Hematopoietic multipotent progenitor cell treated with erythropoietin and hydrocortisone succinate and interleukin-3 and kit ligand, for 15 days (in vitro differentiated cells): Measurements from ENCODE around the gene GAPVD1.
A peak's percentile ranks its signal among the peaks of the same experiment; 100 is the strongest.
"Not testable (repeated sequence)": the region's sequence is repeated elsewhere in the genome, so short reads cannot be mapped to it uniquely, and the experiment has no call there.

ENCODE experiments used
- DNase-seq: peaks from one replicate; pipeline ENCODE4 v3.0.0-alpha.2; 2015; ENCODE audit warnings: low spot score

GAPVD1 gene

GRCh38 chr9:125304273-125304672, 42.6 kb downstream of the GAPVD1 start:
- no peak for DNase-seq

- DNase-seq, result no peak
Measured at GRCh38 chr9:125312411-125312810, 50.8 kb downstream of the GAPVD1 start.

- DNase-seq, result not testable (repeated sequence)
Measured at GRCh38 chr9:125316359-125316758, 54.7 kb downstream of the GAPVD1 start.

- DNase-seq, result no peak
Measured at GRCh38 chr9:125317704-125318103, 56.1 kb downstream of the GAPVD1 start.

- DNase-seq, result no peak
Measured at GRCh38 chr9:125321496-125321895, 59.9 kb downstream of the GAPVD1 start.

GRCh38 chr9:125323615-125324014, 62.0 kb downstream of the GAPVD1 start:
- DNase-seq, result no peak

GRCh38 chr9:125325826-125326225, 64.2 kb downstream of the GAPVD1 start:
- no peak for DNase-seq

- DNase-seq, result no peak
Measured at GRCh38 chr9:125329978-125330377, 68.4 kb downstream of the GAPVD1 start.

- no peak for DNase-seq
Measured at GRCh38 chr9:125330587-125330986, 69.0 kb downstream of the GAPVD1 start.

- DNase-seq, result no peak
Measured at GRCh38 chr9:125332527-125332926, 70.9 kb downstream of the GAPVD1 start.

GRCh38 chr9:125337236-125337635, 75.6 kb downstream of the GAPVD1 start:
- DNase-seq, result no peak

- DNase-seq, result no peak
Measured at GRCh38 chr9:125338929-125339328, 77.3 kb downstream of the GAPVD1 start.

- DNase-seq, result no peak
Measured at GRCh38 chr9:125341566-125341965, 79.9 kb downstream of the GAPVD1 start.

GRCh38 chr9:125343518-125344275, 82.1 kb downstream of the GAPVD1 start:
- no peak for DNase-seq

GRCh38 chr9:125346080-125346732, 84.6 kb downstream of the GAPVD1 start:
- DNase-seq, result no peak

- DNase-seq, result no peak
Measured at GRCh38 chr9:125355601-125356000, 94.0 kb downstream of the GAPVD1 start.

- no peak for DNase-seq
Measured at GRCh38 chr9:125356032-125356431, 94.4 kb downstream of the GAPVD1 start.

- no peak for DNase-seq
Measured at GRCh38 chr9:125359011-125359410, 97.4 kb downstream of the GAPVD1 start.

GRCh38 chr9:125360601-125361000, 99.0 kb downstream of the GAPVD1 start:
- peak; percentile 22 for DNase-seq

GRCh38 chr9:125361837-125362531, 100.4 kb downstream of the GAPVD1 start:
- no peak for DNase-seq

GRCh38 chr9:125366676-125367075, 105.0 kb downstream of the GAPVD1 start:
- DNase-seq, result no peak

GRCh38 chr9:125370786-125371185, 109.2 kb downstream of the GAPVD1 start:
- no peak for DNase-seq
